CD4-positive, alpha-beta T cell treated with Interleukin-4 for 4 hours (primary cell): ENCODE data around the gene RELCH.

Experiments
- DNase-seq: peaks from one replicate; pipeline ENCODE4 v3.0.0-alpha.2; 2020

RELCH gene

DNA sequence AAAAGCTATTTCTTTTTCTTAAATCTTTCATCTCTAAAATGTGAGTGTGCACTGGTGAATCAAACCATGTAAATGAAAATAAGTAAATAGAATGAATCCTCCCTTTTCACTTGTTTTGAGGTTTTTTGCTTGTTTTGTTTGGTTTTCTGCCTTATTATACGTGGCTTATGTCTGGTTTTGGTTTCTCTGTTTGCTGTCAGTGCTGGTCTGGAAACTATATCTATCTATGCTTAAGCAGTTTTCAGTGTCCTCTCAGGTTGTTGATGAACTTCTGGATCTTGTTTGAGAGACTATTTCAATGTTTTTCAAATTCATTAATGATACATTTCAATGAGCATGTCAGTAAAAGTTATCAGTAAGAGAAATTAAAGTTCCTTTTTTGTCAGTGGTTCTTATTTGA, 90.0 kb downstream of the RELCH start:
- DNase-seq, result no peak

DNA sequence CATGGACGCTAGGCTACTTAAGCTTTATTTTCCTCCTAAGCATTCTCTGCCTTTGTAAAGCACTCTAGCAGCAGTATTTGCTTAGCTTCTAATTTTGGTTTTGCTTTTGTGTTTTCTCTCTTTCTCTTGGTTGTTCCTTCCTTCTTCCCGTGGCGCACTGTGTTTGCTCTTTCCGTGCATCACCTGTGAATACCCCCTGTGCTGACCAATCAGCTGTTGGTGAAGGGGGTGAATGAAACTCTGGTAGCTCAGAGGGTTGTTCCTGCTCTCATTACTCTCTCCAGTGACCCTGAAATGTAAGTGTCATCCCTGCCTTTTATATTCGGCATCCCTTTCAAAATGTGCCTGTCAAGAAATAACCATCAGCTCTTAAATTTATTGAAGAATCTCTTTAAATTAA, 92.5 kb downstream of the RELCH start:
- no peak for DNase-seq

DNA sequence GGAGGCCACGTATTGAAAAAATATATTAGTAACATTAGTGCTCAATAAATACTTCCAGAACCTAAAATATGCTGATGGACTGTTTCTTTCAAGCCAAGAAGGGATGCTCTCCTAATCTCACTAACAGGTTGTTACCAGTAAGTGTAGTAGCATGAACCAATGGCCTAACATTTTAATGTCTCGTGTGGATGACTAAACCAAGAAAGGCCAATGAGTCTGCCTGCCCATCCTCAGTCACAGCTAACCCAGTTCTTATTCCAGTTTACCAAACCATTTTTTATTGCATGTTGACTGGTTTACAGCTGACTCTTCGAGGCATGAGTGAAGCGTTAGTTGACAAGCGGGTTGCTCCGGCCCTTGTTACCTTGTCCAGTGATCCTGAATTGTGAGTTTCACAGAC, 93.0 kb downstream of the RELCH start:
- no peak for DNase-seq

DNA sequence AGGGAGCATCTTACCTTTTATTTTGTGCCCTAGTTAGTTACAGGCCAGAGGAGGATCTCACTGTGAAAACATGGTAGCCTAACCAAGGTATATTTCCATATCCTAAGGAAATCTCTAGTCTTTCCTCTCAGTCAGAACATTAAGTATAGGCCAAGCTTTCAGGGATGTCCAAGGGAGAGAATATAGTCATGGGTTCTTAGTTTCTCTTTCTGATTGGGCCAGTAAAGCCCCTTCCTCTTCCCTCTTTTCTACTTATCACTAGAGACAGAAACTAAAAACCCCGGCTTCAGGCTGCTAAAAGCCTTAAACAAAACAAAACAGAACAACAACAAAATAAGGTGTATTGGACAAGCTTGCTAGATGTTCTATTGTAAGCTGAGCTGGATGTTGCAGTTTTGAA, 93.7 kb downstream of the RELCH start:
- no peak for DNase-seq

DNA sequence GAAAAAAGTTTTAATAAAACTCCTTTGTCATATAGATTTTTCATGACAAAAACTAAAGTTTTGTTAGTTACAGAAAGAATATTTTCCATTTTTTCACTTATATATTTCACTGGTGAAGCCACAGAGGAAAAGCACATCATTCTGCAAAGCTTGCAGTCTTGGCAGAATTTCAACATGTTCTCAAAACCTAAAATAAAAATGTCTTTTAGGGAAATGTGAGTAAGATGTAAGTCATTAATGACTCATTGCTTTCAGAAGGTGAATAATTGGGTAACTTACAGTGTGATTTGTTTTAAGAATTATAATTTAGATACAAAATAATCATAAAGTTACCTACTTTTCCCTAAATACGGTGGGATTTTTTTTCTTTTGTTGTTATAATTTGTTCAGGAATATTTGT, 94.6 kb downstream of the RELCH start:
- DNase-seq, result no peak

DNA sequence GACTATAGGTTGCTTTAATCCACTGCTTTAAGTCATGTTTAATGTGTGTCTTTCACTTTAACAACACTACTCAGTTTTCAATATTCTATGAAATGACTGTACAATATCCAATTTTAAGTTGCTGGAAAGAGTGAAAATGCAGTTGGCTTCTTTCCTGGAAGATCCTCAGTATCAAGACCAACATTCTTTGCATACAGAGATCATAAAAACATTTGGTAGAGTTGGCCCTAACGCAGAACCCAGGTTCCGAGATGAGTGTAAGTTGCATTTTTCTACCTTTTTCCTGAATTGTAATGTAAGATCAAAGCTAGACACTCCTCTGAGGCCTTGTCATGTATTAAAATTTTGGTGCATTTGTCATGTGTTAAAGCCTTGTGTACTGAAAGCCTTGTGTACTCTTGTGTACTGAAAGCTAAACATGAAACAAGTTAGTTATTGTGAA, 95.2 kb downstream of the RELCH start:
- DNase-seq, result no peak

DNA sequence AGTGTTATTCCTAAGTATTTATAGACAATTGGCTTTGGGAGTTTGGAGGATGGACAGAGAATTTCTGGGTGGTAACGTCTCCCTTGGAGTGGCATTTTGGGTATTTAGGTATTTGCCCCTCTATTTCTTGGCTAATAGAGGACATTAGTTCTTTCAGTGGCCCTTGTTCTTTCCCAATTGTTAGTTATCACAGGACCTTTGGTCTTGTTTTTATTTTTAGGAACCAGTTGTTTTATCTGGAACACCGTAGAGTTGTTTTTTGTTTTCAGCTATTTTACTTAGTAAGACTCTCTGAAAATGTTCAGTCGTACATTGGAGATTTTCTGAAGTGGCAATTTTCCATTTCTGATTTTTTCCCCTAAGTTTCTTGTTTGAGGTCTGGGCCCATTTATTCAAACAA, 97.6 kb downstream of the RELCH start:
- no peak for DNase-seq

DNA sequence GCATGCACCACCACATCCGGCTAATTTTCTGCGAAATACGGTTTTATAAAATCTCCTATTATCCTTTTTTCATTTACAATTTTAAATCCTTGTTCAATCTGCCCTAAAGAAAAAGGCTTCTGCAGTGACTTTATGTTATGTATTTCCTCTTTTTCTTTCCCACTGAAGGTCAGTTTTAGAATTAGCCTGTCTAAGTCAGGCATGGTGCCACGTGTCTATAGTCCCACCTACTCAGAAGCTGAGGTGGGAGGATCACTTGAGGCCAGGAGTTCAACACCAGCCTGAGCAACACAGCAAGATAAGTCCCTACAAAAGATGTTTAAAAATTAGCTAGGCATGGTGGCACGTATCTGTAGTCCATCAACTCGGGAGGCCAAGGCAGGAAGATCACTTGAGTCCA, 98.2 kb downstream of the RELCH start:
- no peak for DNase-seq

DNA sequence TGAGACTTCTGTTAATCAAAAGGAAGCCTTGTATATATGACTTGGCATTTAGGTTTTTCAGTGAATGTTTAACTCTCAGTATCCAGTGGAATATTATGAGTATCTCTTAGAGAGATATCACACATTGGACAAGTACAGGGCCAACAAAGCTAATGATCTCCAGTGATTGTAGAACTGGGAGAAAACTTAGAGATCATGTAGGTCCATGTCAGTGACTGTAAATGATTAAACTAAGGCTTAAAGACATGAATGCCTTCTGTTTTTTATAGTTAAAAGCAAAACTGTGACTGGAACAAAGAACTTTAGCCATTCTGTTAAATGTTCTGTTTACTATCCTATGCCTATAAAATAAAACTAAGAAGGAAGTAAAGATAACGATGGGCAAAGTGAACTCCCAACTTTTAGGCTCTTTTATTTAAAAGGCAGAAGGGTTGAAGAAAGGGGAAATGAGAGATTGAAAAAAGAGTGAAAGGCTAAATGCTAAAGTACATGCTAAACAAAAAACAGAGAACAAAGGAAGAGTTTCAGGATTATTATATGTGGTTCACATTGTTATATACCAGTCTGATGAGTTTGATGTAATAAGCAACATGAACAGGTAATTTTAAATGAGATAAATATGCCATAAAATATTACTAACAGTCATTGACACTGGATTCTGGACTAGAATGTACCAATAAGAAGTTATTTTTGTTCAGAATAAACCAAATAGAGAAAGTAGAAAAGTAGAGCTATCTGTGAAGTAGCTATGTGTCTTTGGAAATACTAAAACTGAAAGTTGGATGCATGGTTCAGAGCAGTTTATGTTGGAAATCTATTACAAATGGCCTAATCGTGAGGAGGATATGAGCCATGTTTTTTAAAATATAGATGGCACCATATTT, 101.0 kb downstream of the RELCH start:
- no peak for DNase-seq

DNA sequence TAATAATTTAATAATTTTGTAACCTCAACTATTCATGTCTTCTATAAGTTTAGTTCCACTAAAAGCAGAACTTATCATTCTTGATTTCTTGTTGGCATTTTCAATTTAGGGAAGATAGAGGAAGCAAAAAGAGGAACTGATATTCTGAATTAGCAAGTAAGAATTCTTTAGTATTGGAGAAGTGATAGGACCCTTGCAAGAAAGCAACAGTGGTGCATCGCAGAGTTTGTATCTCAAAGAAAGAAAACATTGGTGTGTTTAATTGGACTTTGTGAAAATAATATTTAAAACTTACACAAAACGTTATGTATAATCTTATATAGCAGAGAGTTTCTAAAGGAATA, 101.6 kb downstream of the RELCH start:
- no peak for DNase-seq

DNA sequence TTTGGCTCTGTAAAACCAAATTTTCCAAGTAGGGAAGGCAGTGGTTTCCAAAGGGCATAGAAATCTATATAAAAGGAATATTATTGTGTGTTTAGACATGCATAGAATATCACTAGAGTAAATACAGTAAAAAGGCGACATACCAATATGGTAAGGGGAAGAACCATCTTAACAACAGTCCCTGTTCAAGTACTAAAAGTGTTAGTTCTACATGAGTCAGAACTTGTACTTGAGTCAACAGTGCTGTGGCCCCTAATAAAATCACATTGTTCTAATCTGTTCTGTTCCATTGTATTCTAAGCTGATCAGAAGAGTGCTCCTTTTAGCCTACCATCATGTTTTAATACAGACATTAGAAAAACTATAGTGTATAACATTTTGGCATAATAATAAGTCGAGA, 102.0 kb downstream of the RELCH start:
- DNase-seq, result no peak

DNA sequence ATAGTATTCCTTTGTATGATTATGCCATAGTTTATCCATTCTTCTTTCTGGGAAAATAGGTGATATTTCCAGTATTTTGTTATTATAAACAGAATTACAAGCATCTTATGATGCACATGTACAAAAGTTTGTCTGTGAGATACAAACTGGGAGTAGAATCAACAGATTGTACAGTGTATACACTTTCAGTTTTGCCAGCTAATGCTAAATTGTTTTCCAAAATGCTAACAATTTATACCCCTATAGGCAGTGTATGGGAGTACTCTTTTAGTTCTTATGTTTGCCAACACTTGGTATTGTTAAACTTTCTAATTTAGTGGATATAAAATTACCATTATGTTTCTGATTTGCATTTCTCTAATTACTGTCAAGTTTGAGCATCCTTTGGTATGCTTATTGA, 107.0 kb downstream of the RELCH start:
- no peak for DNase-seq

DNA sequence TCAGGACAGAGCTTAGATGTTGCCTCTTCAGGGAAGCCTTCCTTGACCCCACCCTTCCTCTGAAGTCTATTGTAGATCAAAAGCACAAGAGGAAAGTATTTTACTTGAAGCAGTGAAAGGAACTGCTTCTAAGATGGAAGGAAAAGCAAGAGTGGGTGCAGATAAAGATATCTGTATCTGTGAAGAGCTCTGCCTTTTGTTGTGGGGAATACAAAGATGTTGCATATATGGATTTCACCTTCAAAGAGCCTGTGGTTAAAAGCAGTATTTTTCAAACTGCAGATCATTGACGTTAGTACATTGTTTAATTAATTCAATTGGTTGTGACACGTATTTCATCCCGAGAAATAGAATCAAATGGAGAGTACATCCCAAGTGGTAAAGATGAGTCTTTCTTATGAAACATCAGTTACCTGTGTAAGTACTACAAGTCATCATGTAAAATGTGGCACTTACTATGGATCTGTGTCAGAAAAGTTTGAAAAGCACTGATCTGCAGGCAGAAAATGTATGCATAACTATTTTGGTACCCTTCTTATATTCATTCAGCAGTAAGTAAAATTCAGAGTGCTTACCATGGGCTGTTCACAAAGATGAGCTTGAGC, 113.4 kb downstream of the RELCH start:
- no peak for DNase-seq

DNA sequence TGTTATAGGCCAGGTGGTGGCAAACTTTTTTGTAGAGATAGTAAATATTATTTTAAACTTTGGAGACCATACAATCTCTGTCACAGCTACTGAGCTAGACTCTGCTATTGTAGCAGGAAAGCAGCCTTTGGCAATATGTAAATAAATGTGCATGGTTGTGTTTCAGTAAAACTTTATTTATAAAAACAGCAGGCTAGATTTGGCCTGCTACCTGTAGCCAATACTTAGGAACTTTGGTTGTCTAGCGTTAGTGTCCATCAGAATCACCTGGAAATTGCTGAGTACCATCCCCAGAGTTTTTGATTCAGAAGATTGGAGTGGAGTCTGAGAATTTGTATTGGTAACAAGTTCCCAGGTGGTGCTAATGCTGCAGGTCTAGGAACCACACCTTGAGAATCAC, 114.3 kb downstream of the RELCH start:
- no peak for DNase-seq

DNA sequence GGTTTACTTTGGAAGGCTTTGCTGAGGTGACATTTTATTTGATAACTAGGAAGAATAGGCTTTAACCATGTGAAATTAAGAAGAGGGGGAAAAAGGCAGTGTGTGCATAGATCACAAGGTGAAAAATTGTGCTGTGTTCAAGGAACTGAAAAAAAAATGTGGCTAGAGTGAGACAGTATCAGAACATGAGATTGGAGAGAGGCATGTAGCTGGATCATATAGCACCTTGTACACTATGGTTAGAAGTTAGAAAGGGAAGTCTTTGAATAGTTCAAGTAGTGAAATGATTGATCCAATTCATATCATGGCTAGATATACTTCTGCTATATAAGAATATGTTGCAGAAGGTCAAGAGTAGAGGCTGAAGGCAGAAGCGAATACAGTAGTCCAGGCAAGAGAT, 125.8 kb downstream of the RELCH start:
- DNase-seq, result no peak

DNA sequence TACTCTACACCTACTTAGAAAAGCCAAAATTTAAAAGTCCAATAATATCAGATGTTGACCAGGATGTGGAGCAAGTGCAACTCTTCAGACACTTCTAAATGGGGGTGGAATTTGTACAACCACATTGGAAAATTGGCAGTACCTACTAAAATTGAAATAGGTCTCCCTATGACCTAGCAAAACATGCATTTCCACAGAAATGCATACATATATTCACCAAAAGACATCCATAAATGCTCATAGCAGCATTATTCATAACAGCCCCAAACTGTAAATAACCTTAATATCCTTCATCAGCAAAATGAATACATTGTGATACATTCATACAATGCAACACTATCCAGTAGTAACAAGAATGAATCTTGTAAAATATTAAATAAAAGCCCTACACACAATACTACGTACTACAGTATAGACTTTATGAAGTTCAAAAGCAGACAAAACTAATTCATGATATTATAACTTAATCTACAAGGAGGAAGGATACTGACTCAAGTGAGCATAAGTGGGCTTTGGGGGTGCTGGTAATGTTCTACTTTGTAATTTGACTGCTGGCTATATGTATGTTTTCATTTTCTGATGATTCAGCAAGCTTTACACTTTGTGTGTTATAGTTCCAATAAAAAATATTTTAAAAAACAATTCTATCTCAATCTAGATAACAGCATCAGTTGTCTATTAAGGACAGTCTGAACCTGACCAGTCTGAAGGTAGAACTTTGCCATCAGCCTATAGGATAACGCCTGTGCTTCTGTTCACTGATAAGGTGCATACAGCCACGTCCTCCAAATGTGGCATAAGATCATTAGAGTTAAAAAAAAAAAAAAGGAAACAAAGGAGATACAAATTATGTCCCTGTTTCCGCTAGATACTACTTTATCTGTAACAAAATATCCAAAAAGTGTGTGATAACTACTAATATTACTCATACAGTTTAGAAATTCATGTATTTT, 131.4 kb downstream of the RELCH start:
- no peak for DNase-seq

DNA sequence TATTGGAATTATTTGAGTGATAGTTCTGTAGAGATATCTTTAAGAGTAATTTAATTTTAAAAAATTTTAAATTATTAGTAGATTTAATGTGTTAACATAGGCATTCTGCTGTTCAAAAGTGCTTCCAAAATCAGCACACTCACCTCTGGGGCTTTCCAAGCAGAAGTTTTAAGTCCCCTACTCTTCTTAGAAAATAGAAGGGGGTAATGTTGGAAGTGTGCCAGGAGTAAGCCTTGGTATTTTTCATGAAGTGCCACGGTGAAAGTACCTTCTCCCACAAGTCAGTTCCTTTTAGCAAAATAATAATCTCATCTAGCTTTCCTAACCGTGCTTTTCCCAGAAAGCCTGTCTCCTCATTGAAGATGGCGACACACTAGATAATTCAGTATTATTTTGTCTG, 134.1 kb downstream of the RELCH start:
- DNase-seq, result no peak

DNA sequence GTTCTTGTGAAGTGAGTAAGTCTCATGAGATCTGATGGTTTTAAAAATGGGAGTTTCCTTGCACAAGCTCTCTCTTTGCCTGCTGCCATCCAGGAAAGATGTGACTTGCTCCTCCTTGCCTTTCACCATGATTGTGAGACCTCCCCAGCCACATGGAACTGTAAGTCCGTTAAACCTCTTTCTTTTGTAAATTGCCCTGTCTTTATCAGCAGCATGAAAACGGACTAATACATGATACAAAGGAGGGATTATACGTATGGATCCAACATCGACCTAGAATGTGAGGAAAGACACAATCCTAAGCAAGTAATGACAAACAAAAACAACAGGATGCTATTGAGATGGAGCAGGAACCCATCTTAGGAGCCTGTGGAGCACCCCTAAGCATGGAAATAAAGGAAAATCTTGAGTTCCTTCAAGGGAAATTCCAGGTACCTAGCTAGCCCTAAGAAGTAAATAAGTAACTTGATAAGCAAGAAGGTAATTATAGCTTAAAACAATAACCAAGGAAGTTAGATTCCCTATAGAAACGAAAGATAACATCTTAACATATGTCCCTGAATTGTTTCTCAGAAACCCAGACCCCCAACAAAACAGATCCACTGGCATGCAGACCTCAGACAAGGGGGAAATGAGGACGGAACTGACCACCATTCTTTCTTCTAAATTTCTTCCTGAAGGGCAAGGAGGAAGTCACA, 136.6 kb downstream of the RELCH start:
- DNase-seq, result no peak

DNA sequence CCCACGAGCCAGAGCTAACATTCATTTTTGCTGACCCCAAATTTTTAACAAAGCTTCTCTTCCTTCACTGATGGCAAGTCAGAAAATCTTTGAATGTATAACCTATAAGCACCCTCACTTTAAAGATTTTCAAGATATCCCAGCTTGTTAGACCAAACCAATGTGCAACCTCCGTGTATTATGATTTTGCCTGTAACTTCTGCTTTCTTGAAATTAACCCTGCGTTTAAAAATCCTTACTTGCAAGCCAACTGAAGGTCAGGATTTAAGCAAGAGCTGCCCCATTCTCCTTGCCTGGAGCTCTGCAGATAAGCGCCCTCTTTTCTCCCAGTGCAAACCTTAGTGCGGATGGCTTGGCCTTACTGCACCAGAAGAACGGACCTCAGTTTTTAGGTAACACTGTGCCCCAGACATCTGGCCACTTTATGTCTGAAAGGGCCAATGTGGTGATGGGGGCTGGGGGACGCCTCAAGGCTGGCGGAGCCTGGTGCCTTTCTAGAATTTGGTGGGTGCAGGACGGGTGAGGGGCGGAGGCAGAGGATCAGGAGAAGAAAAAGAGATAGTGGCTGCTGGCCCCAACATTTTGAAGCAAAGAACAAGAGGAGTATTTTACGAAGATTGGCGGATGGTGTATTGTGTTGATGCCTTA, 137.2 kb downstream of the RELCH start:
- no peak for DNase-seq

DNA sequence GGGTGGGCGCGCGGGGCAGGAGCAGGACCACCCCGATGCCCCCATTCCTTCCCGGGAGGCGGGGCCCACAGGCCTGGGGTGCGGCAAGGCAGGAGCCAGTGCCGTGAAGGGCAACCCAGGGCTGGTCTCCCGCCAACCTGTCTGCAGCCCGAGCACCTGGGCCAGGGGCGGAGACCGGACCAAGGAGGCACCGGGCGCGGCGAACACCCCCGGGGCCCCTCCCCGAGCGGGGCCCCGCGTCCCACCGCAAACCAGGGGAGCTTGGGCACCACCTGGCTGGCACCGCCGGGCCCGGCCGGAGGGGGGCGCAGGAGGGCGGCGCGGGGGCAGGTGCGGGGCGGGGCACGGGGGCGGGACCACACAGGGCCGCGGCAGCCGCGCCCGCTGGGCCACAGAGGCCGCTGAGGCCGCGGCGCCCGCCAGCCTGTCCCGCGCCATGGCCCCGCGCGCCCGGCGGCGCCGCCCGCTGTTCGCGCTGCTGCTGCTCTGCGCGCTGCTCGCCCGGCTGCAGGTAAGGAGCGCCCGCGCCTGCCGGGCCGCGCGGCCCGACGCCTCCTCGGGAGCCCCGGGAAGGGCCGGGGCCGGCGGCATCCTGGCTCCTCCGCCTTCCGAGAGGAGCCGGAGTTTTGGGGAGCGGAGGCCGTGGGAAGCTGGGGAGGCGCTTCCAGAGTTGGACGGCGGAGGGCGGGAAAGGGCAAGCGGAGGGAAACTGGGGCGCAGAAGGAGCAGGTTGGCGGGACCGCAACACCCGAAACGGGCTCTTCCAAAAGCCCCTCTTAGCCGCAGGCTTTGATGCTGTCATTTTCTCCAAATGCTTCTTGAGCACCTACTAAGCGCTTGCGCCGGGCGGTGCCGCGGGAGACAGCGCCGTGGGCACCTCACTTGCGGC, 138.1 kb downstream of the RELCH start, which contains the start of gene TNFRSF11A:
TNFRSF11A (plus strand) TSS at position 394 of the 889 bp plus-strand sequence; CDS start at position 437, 43 bp downstream.
- DNase-seq, result peak; percentile 30
